IPS-11a (cell line): ENCODE data around the gene PARP11.

Experiments
- H3K4me3 ChIP-seq: one replicate; pipeline ENCODE4 v1.5.1; 2013; ENCODE audit warnings: low read depth, low read length, control low read depth

PARP11 gene, protein sequence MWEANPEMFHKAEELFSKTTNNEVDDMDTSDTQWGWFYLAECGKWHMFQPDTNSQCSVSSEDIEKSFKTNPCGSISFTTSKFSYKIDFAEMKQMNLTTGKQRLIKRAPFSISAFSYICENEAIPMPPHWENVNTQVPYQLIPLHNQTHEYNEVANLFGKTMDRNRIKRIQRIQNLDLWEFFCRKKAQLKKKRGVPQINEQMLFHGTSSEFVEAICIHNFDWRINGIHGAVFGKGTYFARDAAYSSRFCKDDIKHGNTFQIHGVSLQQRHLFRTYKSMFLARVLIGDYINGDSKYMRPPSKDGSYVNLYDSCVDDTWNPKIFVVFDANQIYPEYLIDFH

GRCh38 chr12:3872800-3873636 lies at the start of gene PARP11:
PARP11 (minus strand) TSS chr12:3873399; CDS start chr12:3873229, 170 bp downstream.
- peak within 1 kb of the TSS; percentile 86 for H3K4me3 ChIP-seq

DNA sequence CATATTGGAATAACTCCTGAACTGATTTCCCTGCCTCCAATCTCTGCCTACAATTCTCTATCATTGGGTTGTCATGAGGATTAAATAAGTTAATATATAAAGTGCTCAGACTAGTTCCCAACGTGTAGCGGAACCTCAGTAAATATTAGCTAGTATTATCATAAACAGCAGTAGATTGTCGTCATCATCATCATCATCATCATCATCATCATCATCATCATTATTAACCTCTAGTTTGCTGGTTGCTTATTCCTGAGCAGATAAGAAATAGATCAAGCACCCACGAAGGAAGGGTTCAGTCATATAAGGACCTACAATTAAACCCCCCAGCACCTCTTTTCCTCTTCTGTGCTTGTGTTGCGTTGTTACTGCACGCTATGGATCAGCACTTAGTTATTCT lies 48.8 kb upstream of the PARP11 start:
- H3K4me3 ChIP-seq = no peak overlapping the region

DNA sequence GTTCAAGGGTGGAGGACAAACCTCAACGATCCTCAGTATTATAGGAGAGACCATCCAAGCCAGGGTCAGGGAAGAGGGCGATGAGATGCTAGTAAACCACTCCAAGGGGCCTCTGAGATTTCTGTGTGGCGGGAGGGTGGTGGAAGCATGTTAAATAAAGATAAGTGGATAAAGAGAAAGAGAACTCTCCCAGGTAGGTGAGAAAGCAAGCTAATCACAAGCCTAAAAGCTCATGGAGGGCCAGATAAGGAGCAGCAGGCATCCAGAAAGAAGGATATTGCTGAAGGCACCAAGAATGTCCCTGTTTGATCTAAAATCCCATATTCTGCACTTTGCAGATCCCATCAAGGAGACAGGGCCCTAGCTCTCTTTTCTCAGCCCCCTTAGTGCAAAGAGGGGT lies 48.3 kb upstream of the PARP11 start:
- no peak overlapping the region for H3K4me3 ChIP-seq

DNA sequence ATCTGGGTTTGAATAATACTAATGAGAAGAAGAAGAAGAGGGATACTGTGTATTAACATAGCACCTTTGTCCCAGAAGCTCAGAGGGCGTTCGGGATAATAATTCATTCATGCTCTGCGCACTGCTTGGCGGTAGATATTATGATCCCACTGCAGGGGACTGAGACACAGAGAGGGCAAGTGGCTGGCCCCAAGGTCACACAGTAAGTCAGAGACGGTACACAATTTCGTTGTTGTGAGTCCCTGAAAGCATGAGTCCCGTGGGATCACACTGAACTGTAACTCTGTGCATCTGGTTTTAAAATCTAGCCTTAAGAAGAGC lies 47.9 kb upstream of the PARP11 start:
- no peak overlapping the region for H3K4me3 ChIP-seq

DNA sequence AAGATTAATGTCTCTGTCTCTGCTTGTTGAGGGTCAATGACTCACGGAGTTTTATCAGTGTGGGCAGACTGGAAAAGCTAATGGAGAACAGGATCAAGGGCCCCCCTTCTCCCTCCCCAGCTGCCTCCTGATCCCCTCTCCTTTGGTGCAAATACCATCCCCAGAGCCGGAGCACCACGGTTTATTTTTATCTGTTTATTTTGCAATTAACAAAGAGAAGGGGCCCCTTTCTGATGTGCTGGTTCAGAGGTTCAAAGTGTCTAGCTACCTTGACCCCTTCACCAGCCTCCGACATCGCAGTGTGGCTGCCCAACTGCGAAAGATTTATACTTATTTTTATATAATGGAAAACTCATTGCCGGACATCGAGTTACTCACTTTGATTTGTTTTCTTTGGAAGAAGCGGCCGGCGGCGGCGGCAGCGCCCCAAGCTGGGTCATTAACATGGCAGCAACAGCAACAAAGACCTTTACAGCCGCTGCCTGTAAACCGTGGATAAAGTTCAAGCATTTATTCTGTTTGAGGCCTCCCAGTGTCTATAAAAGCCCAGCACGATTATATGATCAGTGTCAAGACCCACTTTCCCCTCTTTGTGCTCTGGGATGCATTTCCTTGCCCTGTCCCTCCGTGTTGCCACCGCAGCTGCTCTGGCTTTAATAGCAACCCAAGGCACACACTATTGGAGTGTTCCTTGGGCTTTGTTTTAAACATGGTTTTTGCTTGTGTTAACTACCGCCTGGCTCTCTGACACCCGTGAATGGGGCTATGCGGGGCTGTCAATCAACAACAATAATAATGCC lies 47.4 kb upstream of the PARP11 start:
- H3K4me3 ChIP-seq = no peak overlapping the region

DNA sequence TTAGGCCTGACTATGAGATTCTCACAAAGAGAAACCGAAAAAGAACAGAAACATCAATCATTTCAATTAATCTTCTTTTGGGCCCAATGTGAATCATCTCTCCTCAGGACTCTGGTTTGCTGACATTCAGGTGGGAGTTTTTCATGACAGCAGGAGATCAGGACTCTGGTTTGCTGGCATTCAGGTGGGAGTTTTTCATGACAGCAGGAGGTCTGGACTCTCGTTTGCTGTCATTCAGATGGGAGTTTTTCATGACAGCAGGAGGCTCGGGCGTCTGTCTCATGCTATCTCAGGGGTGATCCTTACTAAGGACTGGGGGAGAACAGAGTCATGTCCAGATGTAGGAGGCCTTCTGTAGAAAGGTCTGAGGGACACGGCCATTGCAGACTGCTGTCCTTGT lies 40.1 kb upstream of the PARP11 start:
- no peak overlapping the region for H3K4me3 ChIP-seq

- H3K4me3 ChIP-seq = no peak overlapping the region
Measured at GRCh38 chr12:3912863-3913262, 39.7 kb upstream of the PARP11 start.

DNA sequence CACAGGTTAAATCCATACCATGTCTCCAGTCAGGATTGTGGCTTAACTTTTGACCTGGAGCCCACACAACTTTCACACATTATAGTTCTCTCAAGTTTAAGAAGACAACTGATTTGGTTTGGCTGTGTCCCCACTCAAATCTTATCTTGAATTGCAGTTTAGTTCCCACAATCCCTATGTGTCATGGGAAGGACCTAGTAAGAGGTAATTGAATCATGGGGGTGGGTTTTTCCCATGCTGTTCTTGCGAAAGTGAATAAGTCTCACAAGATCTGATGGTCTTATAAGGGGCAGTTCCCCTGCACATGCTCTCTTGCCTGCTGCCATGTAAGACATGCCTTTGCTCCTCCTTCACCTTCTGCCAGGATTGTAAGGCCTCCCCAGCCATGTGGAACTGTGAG lies 38.2 kb upstream of the PARP11 start:
- H3K4me3 ChIP-seq = no peak overlapping the region

DNA sequence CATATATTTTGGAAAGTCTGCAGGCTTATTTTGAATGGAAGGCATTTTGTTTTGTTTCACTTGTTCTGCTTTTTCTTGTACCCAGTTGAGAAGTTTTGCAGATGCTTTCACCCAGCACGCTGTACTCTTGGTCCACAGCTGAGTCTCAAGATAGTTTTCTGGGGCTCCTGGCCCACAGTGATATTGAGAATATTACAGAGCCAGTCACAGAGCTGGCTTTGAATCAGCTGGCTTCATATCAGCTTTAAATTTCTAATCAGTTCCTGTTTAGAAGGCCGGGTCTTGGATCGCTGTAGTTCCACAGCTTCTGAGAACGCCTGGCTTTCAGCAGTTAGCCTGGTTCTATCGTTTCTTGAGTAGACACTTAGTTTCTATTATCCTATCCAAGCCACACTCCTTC lies 32.5 kb upstream of the PARP11 start:
- no peak overlapping the region for H3K4me3 ChIP-seq

DNA sequence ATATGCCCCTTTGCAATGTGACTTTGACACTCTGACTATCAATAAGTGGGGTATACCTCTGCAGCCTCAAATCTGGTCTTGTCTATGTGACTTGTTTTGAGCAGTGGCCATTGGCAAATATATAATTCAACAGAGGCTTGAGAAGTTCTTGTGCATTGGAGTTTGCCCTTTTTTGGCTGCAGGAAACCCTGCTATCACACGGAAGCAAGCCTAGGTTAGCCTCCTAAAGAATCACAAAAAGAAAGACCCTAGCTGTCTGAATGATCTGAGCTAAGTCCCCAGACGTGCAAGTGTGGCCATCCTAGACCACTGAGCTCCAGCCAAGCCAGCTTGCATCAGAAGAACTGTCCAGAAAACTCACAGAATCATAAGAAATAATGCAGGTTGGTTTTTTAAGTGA lies 31.8 kb upstream of the PARP11 start:
- no peak overlapping the region for H3K4me3 ChIP-seq

DNA sequence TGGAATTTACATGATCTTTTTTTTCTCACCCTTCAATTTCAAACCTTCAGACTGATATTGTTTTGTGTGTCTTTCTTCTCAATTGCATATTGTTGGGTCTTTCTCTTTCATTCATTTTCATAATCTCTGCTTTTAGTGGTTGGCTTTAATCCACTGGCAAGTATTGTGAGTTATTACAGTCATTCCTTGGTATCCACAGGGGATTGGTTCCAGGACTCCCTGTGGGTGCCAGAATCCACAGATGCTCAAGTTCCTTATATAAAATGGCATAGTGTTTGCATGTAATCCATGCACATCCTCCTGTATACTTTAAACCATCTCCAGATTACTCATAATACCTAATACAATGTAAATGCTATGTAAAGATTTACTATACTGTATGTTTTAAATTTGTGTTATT lies 29.7 kb upstream of the PARP11 start:
- no peak overlapping the region for H3K4me3 ChIP-seq

DNA sequence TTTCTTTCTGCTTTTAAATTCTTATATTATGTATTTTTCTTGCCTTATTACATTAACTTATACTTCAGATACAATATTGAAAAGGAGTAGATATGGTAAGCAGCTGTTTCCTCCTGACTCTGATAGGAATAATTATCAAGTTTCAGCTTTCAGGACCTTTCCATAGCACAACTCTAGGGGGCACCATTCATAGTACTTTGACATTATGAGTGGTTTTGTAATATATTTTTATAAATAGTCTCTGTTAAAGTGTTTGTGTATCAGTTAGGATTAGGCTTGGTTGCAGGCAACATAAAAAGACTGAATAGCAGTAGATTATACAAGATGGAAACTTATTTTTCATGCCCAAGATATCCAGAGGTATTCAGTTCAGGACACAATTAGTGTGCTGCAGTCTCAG lies 27.9 kb upstream of the PARP11 start:
- H3K4me3 ChIP-seq = no peak overlapping the region

GRCh38 chr12:3898756-3899155 lies 25.6 kb upstream of the PARP11 start:
- H3K4me3 ChIP-seq = no peak overlapping the region

DNA sequence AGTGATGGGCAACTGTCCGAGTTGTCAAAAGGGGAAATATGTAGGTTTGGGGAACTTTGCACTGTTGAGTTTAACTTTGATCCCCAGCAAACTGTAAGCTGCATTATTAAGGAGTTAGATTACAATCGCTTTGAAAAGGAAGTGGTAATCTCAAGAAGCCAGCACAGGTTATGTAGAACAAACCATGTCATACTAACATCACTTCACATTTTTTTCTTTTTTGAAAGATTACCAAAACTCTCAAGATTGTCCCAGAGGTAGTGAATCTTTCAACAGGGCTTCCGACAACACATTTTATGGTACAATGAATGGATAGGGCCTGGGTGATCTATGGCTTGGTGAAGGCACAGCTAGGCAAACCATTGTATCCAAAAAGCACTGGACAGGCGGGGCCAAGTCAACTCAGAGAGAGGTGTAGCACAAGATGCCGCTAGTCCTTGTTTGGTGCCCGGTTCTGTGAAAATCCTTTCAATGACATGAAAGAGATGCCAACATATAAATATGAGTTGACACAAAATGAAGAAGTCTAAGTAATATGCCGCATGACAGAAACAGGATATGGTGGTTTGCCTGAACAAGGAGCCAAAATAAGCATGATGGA lies 24.3 kb upstream of the PARP11 start:
- H3K4me3 ChIP-seq = no peak overlapping the region

GRCh38 chr12:3896801-3897351 lies 23.7 kb upstream of the PARP11 start:
- H3K4me3 ChIP-seq = no peak overlapping the region

- H3K4me3 ChIP-seq = no peak overlapping the region
Measured at GRCh38 chr12:3896356-3896755, 23.2 kb upstream of the PARP11 start.

DNA sequence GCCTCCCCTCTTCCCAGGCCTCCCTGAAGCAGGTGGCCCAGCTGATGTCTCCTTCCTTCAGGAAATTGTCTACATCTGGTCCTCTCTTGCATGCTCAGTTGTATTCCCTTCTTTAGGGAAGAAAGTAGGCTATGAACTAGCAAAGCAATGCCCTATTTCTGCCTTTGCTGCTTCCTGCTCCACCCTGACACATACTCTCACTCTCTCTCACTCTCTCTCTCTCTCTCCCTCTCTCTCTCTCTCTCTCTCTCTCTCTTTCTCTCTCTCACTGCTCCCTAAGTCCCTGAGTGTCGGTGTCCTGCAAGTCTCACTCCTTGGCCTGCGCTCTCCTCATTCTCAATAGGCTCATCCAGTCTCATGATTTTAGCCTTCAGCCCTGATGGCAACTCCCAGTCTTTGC lies 19.4 kb upstream of the PARP11 start:
- no peak overlapping the region for H3K4me3 ChIP-seq

GRCh38 chr12:3891201-3891600 lies 18.0 kb upstream of the PARP11 start:
- H3K4me3 ChIP-seq = no peak overlapping the region

DNA sequence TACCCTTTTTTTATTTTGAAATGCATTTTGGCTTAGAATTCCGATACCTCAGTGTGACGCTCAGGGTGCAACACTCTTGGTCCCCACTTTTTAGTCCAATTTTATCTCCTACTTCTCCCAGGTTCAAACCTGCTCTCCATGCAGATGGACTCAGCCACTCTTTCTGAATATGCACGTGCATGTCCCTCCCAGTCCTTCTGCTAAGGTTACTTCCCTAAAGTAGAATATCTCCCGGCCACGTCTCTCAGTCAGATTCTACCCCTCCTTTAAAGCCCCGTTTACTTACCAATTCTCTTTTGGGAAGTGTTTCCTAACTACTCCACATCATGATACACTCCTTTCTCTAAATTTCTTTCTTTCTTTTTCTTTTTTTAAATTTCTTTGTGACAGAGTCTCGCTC lies 15.5 kb upstream of the PARP11 start:
- no peak overlapping the region for H3K4me3 ChIP-seq

GRCh38 chr12:3885277-3886094 lies 12.3 kb upstream of the PARP11 start:
- H3K4me3 ChIP-seq = no peak overlapping the region
